ENCODE measurements around the gene CC2D2A. TPM values are rescaled to one million over a fixed set of nuclear protein-coding genes. Genes with fewer than 3 reads are reported as not detected.

The CC2D2A gene
- total and polyA plus RNA-seq, 2 experiments from 2014 or later, result 13.9 to 15.8 TPM

DNA sequence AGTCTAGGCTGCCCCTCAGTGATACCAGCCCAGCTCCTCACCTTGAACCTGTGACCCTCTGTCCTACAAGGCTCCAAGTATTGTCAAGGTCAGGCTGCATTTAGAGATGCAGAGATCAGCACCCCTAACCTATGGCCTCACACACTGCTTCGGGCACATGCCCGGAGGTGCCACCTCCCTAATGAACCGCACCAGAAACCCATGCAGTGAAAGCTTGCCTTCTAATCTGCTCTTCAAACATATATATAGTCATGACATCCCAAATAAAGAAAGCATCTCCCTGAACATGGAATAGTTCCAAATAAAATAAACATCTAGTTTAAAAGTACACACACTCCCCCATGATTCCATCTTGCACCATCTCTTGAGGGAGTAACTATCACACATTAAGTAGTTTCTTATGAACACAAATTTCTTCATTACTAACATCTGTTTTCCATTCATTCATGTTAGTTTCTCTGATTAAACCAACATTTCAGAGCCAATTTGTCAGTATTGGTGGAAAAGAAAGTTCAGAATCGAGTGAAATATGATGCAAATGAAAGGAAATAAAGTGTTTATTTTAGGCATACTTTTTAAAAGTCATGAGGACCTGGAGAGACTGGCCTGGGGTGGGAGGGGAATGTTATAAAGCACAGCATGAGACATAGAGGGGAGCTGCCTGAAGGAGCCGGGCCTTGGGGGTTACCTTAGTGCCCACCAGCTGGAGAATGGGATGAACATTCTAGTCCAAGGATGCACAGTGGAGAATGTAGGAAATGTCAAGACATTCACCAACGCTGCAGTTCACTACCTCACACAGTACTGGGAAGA lies 19.2 kb downstream of the CC2D2A start:
- Histone ChIP-seq H3K9me2 (ENCODE audit: insufficient read depth) (0 out of 2 replicates have a peak, but pooled peaks cover 4% of the 10 kb centered on the region), H4K20me1 (replicated peaks; ENCODE audit: insufficient read depth) (no peaks in the 10 kb centered on the region), H3K4me2 (no peak overlapping the region), H3K27ac (ENCODE audit: low read depth) (no peak overlapping the region), H3K36me3 (ENCODE audit: insufficient read depth) (no peaks in the 10 kb centered on the region), H3K79me2 (replicated peaks; ENCODE audit: insufficient read depth) (0 out of 2 replicates have a peak, but pooled peaks cover 3% of the 10 kb centered on the region), H3K27me3 (ENCODE audit: insufficient read depth) (no peaks in the 10 kb centered on the region), H3K4me3 (no peak overlapping the region), H2AFZ (no peak overlapping the region), H3F3A (replicated peaks; ENCODE audit: low read depth) (no peaks in the 10 kb centered on the region), H3K4me1 (ENCODE audit: insufficient read depth) (no peaks in the 10 kb centered on the region; the same call in 1 of the 2 replicates)
- Mint-ChIP-seq H3K9me3 (peaks cover 6% of the 10 kb centered on the region; the same call in 2 of the 3 replicates), H3K4me1 (no peaks in the 10 kb centered on the region), H3K27ac (no peak overlapping the region), H3K36me3 (ENCODE audit: low read depth) (peaks cover 31% of the 10 kb centered on the region), H3K27me3 (ENCODE audit: insufficient read depth, low read depth, poor library complexity) (no peaks in the 10 kb centered on the region), H3K4me3 (no peak overlapping the region)
- no peak for TF ChIP-seq ZNF462 (CRISPR knock-in tag; IDR thresholded peaks at IDR 0.05)
- ATAC-seq, result no peak
- DNase-seq (ENCODE audit: low spot score), result no peak

- Mint-ChIP-seq H3K27me3 (ENCODE audit: insufficient read depth, low read depth, poor library complexity) (no peaks in the 10 kb centered on the region), H3K4me3 (no peak overlapping the region), H3K4me1 (no peaks in the 10 kb centered on the region), H3K36me3 (ENCODE audit: low read depth) (peaks cover 24% of the 10 kb centered on the region; the same call in 2 of the 3 replicates), H3K9me3 (peaks cover 6% of the 10 kb centered on the region; the same call in 2 of the 3 replicates), H3K27ac (no peak overlapping the region; the same call in 1 of the 2 replicates)
- Histone ChIP-seq H3F3A (replicated peaks; ENCODE audit: low read depth) (no peaks in the 10 kb centered on the region), H2AFZ (no peak overlapping the region), H4K20me1 (replicated peaks; ENCODE audit: insufficient read depth) (no peaks in the 10 kb centered on the region), H3K9me2 (ENCODE audit: insufficient read depth) (0 out of 2 replicates have a peak, but pooled peaks cover 4% of the 10 kb centered on the region), H3K27me3 (ENCODE audit: insufficient read depth) (no peaks in the 10 kb centered on the region), H3K36me3 (ENCODE audit: insufficient read depth) (no peaks in the 10 kb centered on the region), H3K4me2 (no peak overlapping the region), H3K4me1 (ENCODE audit: insufficient read depth) (no peaks in the 10 kb centered on the region; the same call in 1 of the 2 replicates), H3K79me2 (replicated peaks; ENCODE audit: insufficient read depth) (0 out of 2 replicates have a peak, but pooled peaks cover 3% of the 10 kb centered on the region), H3K27ac (ENCODE audit: low read depth) (no peak overlapping the region), H3K4me3 (no peak overlapping the region)
- TF ChIP-seq, protein P1, sequence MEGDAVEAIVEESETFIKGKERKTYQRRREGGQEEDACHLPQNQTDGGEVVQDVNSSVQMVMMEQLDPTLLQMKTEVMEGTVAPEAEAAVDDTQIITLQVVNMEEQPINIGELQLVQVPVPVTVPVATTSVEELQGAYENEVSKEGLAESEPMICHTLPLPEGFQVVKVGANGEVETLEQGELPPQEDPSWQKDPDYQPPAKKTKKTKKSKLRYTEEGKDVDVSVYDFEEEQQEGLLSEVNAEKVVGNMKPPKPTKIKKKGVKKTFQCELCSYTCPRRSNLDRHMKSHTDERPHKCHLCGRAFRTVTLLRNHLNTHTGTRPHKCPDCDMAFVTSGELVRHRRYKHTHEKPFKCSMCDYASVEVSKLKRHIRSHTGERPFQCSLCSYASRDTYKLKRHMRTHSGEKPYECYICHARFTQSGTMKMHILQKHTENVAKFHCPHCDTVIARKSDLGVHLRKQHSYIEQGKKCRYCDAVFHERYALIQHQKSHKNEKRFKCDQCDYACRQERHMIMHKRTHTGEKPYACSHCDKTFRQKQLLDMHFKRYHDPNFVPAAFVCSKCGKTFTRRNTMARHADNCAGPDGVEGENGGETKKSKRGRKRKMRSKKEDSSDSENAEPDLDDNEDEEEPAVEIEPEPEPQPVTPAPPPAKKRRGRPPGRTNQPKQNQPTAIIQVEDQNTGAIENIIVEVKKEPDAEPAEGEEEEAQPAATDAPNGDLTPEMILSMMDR (conservative IDR thresholded peaks at IDR 0.05; ENCODE audit: low read depth in 2 of 2), result no peak
- ATAC-seq (no peak), DNase-seq (ENCODE audit: low spot score) (no peak)
Observed at GRCh38 chr4:15489551-15489950, 19.9 kb downstream of the CC2D2A start.
